H9 (cell line): ENCODE results near the gene TSSC4. TPM values are rescaled to one million over a fixed set of nuclear protein-coding genes. Genes with fewer than 3 reads are reported as not detected.
A peak's percentile ranks its signal among the peaks of the same experiment; 100 is the strongest.

Experiments used
- DNase-seq: peaks from one replicate; pipeline ENCODE4 v3.0.0-alpha.2; 2017
- H2AFZ ChIP-seq: one replicate; pipeline ENCODE4 v1.6.1; 2013; ENCODE audit warnings: mild to moderate bottlenecking, low read length, control low read depth, moderate library complexity
- H2AK5ac ChIP-seq: 2 replicates; pipeline ENCODE4 v1.6.1; 2013; ENCODE audit warnings: low read length, control low read depth, mixed read lengths; ENCODE audit not compliant: insufficient read length
- H2BK120ac ChIP-seq: one replicate; pipeline ENCODE4 v1.6.1; 2013; ENCODE audit warnings: low read depth, mild to moderate bottlenecking, low read length, control low read depth, inconsistent platforms; ENCODE audit not compliant: poor library complexity, severe bottlenecking
- H2BK12ac ChIP-seq: 2 replicates; pipeline ENCODE4 v1.6.1; 2013; ENCODE audit warnings: low read length, control low read depth, mixed read lengths, low read depth; ENCODE audit not compliant: insufficient read length
- H2BK15ac ChIP-seq: 2 replicates; pipeline ENCODE4 v1.6.1; 2013; ENCODE audit warnings: low read depth, low read length, control low read depth
- H2BK20ac ChIP-seq: one replicate; pipeline ENCODE4 v1.6.1; 2013; ENCODE audit warnings: low read depth, mild to moderate bottlenecking, low read length, control low read depth, inconsistent platforms; ENCODE audit not compliant: poor library complexity, severe bottlenecking
- H2BK5ac ChIP-seq: 2 replicates; pipeline ENCODE4 v1.6.1; 2013; ENCODE audit warnings: low read length, control low read depth, mixed read lengths; ENCODE audit not compliant: insufficient read length
- H3K14ac ChIP-seq: 2 replicates; pipeline ENCODE4 v1.6.1; 2013; ENCODE audit warnings: low read length, control low read depth; ENCODE audit not compliant: insufficient read depth
- H3K18ac ChIP-seq: 2 replicates; pipeline ENCODE4 v1.6.1; 2013; ENCODE audit warnings: low read depth, mild to moderate bottlenecking, mixed read lengths, low read length, control low read depth; ENCODE audit not compliant: insufficient read length
- H3K23ac ChIP-seq: 2 replicates; pipeline ENCODE4 v1.6.1; 2013; ENCODE audit warnings: low read length, control low read depth, mixed read lengths, low read depth; ENCODE audit not compliant: insufficient read length
- H3K23me2 ChIP-seq: 2 replicates; pipeline ENCODE4 v1.6.1; 2013; ENCODE audit warnings: low read depth, mild to moderate bottlenecking, mixed read lengths, low read length, control low read depth; ENCODE audit not compliant: insufficient read length, poor library complexity, severe bottlenecking
- H3K27ac ChIP-seq: 2 replicates; pipeline ENCODE4 v1.5.1; 2013; ENCODE audit warnings: low read length, control low read depth, mixed read lengths, low read depth; ENCODE audit not compliant: insufficient read length
- H3K27me3 ChIP-seq: 2 replicates; pipeline ENCODE4 v1.6.1; 2013; ENCODE audit warnings: low read length, control low read depth, inconsistent platforms; ENCODE audit not compliant: insufficient read depth
- H3K4ac ChIP-seq: 2 replicates; pipeline ENCODE4 v1.6.1; 2013; ENCODE audit warnings: low read depth, mild to moderate bottlenecking, control low read depth, inconsistent platforms, low read length, moderate library complexity
- H3K4me1 ChIP-seq: 2 replicates; pipeline ENCODE4 v1.6.1; 2013; ENCODE audit warnings: low read length, control low read depth, inconsistent platforms; ENCODE audit not compliant: insufficient read depth
- H3K4me2 ChIP-seq: 2 replicates; pipeline ENCODE4 v1.6.1; 2013; ENCODE audit warnings: low read length, control low read depth, mixed read lengths; ENCODE audit not compliant: insufficient read length, insufficient read depth
- H3K56ac ChIP-seq: 2 replicates; pipeline ENCODE4 v1.6.1; 2013; ENCODE audit warnings: low read depth, mild to moderate bottlenecking, mixed read lengths, low read length, control low read depth; ENCODE audit not compliant: insufficient read length
- H3K79me1 ChIP-seq: 2 replicates; pipeline ENCODE4 v1.6.1; 2013; ENCODE audit warnings: low read depth, mild to moderate bottlenecking, moderate library complexity, low read length, control low read depth, inconsistent platforms; ENCODE audit not compliant: insufficient read depth, poor library complexity, severe bottlenecking
- H3K79me2 ChIP-seq: 2 replicates; pipeline ENCODE4 v1.6.1; 2013; ENCODE audit warnings: low read length, control low read depth, inconsistent platforms; ENCODE audit not compliant: insufficient read depth
- H3K9ac ChIP-seq: 2 replicates; pipeline ENCODE4 v1.6.1; 2013; ENCODE audit warnings: low read length, control low read depth, mixed read lengths; ENCODE audit not compliant: insufficient read length; ENCODE audit errors: extremely low read depth
- H3K9me3 ChIP-seq: one replicate; pipeline ENCODE4 v1.6.1; 2013; ENCODE audit warnings: low read depth, low read length, inconsistent platforms; ENCODE audit not compliant: control insufficient read depth
- H3T11ph ChIP-seq: one replicate; pipeline ENCODE4 v1.6.1; 2013; ENCODE audit warnings: mild to moderate bottlenecking, low read length, control low read depth, inconsistent platforms
- H4K20me1 ChIP-seq: one replicate; pipeline ENCODE4 v1.6.1; 2013; ENCODE audit not compliant: control insufficient read depth, insufficient read length, insufficient read depth
- H4K5ac ChIP-seq: 2 replicates; pipeline ENCODE4 v1.6.1; 2013; ENCODE audit warnings: low read depth, mild to moderate bottlenecking, mixed read lengths, low read length, control low read depth; ENCODE audit not compliant: insufficient read length
- H4K8ac ChIP-seq: replicated peaks from 2 replicates; pipeline ENCODE4 v1.6.1; 2013; ENCODE audit warnings: low read length, control low read depth, mixed read lengths, low read depth; ENCODE audit not compliant: insufficient read length
- H4K91ac ChIP-seq: 2 replicates; pipeline ENCODE4 v1.6.1; 2013; ENCODE audit warnings: low read depth, mild to moderate bottlenecking, moderate library complexity, mixed read lengths, low read length, control low read depth; ENCODE audit not compliant: insufficient read length
- H3K27ac Mint-ChIP-seq, 3 experiments: 2 replicates in 2 of 3; 3 replicates in 1 of 3; pipeline ENCODE4 v1.8.0; 2020 to 2021; ENCODE audit warnings: mixed read lengths in 3 of 3, mild to moderate bottlenecking in 1 of 3, moderate library complexity in 1 of 3
- H3K27me3 Mint-ChIP-seq: 2 replicates; pipeline ENCODE4 v1.8.0; 2021; ENCODE audit warnings: low read depth, mild to moderate bottlenecking, moderate library complexity, mixed read lengths
- H3K36me3 Mint-ChIP-seq, 3 experiments: 2 replicates in 2 of 3; 3 replicates in 1 of 3; pipeline ENCODE4 v1.8.0; 2020 to 2021; ENCODE audit warnings: low read depth in 3 of 3, mixed read lengths in 3 of 3; ENCODE audit not compliant: insufficient read depth in 1 of 3
- H3K4me1 Mint-ChIP-seq, 2 experiments: 2 replicates each; pipeline ENCODE4 v1.8.0; 2020; ENCODE audit warnings: mixed read lengths in 2 of 2
- H3K4me3 Mint-ChIP-seq, 2 experiments: 2 replicates in 1 of 2; 3 replicates in 1 of 2; pipeline ENCODE4 v1.8.0; 2020 to 2021; ENCODE audit warnings: mild to moderate bottlenecking in 2 of 2, mixed read lengths in 2 of 2, moderate library complexity in 1 of 2
- H3K9me3 Mint-ChIP-seq, 2 experiments: 2 replicates in 1 of 2; 3 replicates in 1 of 2; pipeline ENCODE4 v1.8.0; 2020; ENCODE audit warnings: mild to moderate bottlenecking in 2 of 2, mixed read lengths in 2 of 2, moderate library complexity in 1 of 2
- WGBS: extraction: QIAGEN DNeasy Blood & Tissue Kit; methylation state at CpG from one replicate; pipeline ENCODE4 v1.1.7; 2013; ENCODE audit warnings: missing lambda C conversion rate, low lambda C conversion rate, mixed read lengths; ENCODE audit not compliant: insufficient read length; ENCODE audit errors: extremely low coverage; 5-methylcytosine and 5-hydroxymethylcytosine counted together
- total RNA-seq: library from RNA; stranded (reverse); gene quantifications from 2 replicates; pipeline ENCODE4 v1.2.1, GENCODE V29; 2021
- TF ChIP-seq, protein P1 (sequence below): fragments of 200-600 bp; sonication (generic); conservative IDR thresholded peaks from 3 replicates; pipeline ENCODE4 v1.8.0; 2021; ENCODE audit warnings: antibody characterized with exemption, mild to moderate bottlenecking

The TSSC4 gene
- total RNA-seq, 1 experiment from 2014 or later: 51.0 TPM

DNA sequence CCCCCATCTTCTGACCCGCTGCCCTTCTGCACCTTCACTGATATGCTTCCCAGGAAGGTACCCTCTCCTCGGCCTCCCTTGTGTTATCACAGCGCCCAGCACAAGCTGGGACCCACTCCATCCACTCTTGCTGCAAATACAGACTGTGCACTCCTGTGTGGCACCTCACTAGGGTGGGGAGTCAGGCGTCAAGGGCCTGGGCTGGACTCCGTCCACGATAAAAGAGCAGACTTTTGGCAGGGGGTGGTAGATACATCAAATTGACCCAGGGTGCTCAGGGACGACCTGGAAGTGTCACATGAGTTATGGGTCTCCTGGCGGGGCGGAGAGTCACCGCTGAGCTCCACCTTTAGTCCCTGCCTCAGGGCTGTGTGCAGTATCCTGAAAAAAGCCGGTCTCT, 42.9 kb downstream of the TSSC4 start:
- WGBS: no CpG with 5 or more reads among the region's 11 CpGs
- Mint-ChIP-seq H3K4me3 (peak overlapping the region in 1 of 2 experiments; percentile 30; a peak in 1 of 5 replicates), H3K4me1 (peaks cover 0 to 3% of the 10 kb centered on the region in 2 experiments; a peak in 2 of 4 replicates), H3K27me3 (peaks cover 88% of the 10 kb centered on the region), H3K36me3 (no peaks in the 10 kb centered on the region), H3K27ac (no peak overlapping the region), H3K9me3 (peaks cover 3 to 10% of the 10 kb centered on the region in 2 experiments; a peak in 3 of 5 replicates)
- H4K20me1 ChIP-seq: no peaks in the 10 kb centered on the region
- peaks cover 24% of the 10 kb centered on the region; the same call in 1 of the 2 replicates for H3K27me3 ChIP-seq
- H3T11ph ChIP-seq: no peak overlapping the region
- TF ChIP-seq, protein P1, sequence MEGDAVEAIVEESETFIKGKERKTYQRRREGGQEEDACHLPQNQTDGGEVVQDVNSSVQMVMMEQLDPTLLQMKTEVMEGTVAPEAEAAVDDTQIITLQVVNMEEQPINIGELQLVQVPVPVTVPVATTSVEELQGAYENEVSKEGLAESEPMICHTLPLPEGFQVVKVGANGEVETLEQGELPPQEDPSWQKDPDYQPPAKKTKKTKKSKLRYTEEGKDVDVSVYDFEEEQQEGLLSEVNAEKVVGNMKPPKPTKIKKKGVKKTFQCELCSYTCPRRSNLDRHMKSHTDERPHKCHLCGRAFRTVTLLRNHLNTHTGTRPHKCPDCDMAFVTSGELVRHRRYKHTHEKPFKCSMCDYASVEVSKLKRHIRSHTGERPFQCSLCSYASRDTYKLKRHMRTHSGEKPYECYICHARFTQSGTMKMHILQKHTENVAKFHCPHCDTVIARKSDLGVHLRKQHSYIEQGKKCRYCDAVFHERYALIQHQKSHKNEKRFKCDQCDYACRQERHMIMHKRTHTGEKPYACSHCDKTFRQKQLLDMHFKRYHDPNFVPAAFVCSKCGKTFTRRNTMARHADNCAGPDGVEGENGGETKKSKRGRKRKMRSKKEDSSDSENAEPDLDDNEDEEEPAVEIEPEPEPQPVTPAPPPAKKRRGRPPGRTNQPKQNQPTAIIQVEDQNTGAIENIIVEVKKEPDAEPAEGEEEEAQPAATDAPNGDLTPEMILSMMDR: no peak
- no peak overlapping the region for H2BK20ac ChIP-seq
- H2BK15ac ChIP-seq: no peak overlapping the region
- H3K4ac ChIP-seq: no peak overlapping the region
- no peak overlapping the region for H4K5ac ChIP-seq
- no peaks in the 10 kb centered on the region for H3K4me1 ChIP-seq
- no peak overlapping the region for H3K23ac ChIP-seq
- H3K79me1 ChIP-seq: no peaks in the 10 kb centered on the region
- H3K23me2 ChIP-seq: peaks cover 4% of the 10 kb centered on the region
- H2AFZ ChIP-seq: no peak overlapping the region
- no peak for DNase-seq
- H3K27ac ChIP-seq: no peak overlapping the region
- no peak overlapping the region for H3K18ac ChIP-seq
- H2BK5ac ChIP-seq: no peak overlapping the region
- H3K9ac ChIP-seq: no peak overlapping the region
- H3K14ac ChIP-seq: no peak overlapping the region
- H3K9me3 ChIP-seq: no peaks in the 10 kb centered on the region
- no peak overlapping the region for H4K8ac ChIP-seq
- no peak overlapping the region for H2AK5ac ChIP-seq
- no peak overlapping the region for H4K91ac ChIP-seq
- no peak overlapping the region for H3K56ac ChIP-seq
- no peak overlapping the region for H3K4me2 ChIP-seq
- H2BK120ac ChIP-seq: no peak overlapping the region
- H3K79me2 ChIP-seq: no peaks in the 10 kb centered on the region
- H2BK12ac ChIP-seq: no peak overlapping the region
